NCI-H2107 (cell line): ENCODE results near the gene CAMK2N1.
A peak's percentile ranks its signal among the peaks of the same experiment; 100 is the strongest.
"Not testable (repeated sequence)": the region's sequence is repeated elsewhere in the genome, so short reads cannot be mapped to it uniquely, and the experiment has no call there.

Source experiments
- DNase-seq: peaks from one replicate; lab custom pipeline; 2025; lab: John Stamatoyannopoulos, UW

Gene CAMK2N1

DNA sequence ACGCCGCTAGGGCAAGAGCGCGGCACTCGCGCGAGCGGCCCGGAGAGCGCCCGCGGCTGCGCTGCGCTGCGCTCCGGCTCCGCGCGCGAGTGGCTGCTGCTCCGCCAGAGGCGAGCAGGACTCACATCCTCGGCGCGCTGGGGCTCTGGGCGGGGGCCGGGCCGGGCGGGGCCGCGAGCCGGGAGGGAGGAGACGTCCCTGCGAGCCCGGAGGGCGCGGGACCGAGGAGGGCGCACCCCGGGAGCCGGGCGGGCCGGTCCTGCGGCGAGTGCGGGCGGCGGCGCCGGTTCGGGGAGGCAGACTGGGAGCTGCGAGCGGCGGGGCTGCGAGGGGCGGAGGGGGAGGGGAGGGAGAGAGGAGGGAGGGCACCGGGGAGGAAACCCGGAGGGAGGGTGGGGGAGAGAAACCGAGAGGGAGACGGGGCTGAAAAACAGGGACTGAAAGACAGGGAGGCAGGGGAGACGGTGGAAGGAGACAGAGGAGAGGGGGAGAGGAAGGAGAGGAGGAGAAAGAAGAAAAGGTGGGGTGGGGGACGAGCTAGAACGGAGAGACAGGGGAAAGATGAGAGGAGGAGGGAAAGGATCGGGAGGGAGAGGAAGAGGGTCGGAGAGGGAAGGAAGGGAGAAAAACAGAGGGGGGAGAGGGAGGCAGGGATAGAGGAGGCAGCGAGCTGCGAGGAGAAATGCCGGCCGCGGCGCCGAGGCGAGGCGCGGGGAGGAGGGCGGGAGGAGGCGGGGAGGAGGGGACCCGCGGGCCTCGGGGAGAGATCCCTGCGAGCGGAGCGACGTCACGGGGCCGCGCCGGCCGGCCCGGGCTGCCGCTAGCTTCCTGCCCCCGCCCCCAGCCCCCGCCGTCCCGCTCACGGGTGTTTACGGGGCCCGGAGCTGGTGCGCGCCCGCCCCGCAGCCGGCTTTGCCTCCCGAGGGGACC lies at the start of gene CAMK2N1:
CAMK2N1 (minus strand) TSS at position 684 of the 930 bp plus-strand sequence. CDS start 831 bp downstream, outside the sequence.
- no peak for DNase-seq

GRCh38 chr1:20534659-20535417 lies 48.8 kb upstream of the CAMK2N1 start:
- DNase-seq: no peak

DNA sequence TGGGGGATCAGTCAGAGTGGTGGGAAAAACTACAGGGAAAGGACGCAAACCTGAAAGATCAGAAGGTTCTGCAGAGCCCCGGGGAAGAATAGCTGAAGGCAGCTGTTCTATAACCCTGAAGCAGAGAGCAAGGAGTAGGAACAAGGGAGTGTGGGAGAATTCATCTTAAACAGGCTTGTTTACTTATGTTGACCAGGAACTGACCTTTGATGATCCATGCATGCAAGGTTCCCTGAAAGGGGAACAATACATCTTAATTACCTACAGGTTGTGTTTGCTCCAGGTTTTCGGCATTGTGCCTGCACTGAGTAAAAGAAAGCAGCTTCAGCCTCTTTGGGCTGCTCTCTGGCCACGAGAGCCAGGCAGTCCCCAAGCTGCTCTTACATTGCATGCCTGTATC lies 47.6 kb upstream of the CAMK2N1 start:
- no peak for DNase-seq

- DNase-seq: no peak
These were observed 44.9 kb upstream of the CAMK2N1 start for GRCh38 chr1:20530901-20531300.

DNA sequence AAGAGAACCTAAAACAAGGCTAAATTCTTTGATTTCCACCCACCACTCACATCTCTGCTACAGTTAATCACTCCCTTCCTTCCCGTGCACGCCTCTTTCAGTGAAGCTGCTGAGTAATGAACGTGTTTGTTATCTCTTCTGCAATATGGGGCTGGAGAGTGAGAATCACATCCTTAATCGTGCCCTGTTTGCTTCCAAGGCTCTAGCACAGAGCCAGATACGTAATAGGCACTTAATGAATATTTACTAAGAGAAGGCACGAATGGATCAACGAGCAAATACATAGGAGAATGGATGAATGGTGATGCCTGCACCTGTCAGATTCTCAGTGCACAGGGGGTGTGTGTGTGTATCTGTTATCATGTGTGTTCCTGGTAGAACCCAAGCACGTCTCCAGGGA lies 44.3 kb upstream of the CAMK2N1 start:
- DNase-seq: no peak

- DNase-seq: no peak
These were observed 42.2 kb upstream of the CAMK2N1 start for GRCh38 chr1:20528221-20528620.

GRCh38 chr1:20526267-20526666 lies 40.3 kb upstream of the CAMK2N1 start:
- DNase-seq: no peak

DNA sequence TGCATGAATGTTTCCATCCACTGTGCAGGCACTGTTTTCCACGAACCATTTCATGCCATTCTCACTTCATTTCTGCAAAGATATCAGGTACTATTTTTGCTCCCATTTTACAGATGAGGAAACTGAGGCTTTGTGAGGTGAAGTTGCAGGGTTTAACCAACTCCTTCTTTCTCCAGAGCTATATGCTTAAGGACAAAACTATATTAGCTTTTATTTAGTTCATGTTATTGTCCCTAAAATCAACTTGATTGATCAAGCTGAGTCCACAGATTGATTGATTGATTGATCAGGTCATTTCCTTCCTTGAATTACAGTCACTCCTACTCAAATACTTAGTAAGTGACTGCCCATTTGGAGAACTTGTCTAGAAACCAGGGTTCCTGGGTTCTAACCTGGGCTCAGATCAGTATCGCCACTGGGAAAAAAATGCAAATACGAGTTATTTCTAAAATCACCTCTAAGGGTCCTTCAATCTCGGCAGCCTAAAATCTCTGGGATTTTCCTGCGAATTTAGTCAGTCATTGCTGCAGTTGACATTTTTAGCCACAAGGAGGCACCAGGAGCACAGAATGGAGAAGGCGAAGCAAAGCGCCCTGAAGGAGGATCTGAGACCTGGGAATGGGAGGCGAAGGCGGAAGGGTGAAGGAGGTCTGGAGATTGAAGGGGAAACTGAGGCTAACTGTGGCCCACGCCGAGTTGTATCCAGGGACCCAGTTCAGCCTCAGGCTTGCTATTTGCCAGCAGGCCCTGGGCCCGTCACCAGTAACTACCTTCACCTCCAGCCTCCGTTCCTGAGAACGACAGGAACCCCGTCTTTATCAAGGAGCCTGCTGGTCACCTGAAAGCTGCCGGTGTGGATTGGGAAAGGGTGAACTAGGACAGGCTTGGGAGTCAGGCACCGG lies 36.2 kb upstream of the CAMK2N1 start:
- peak; percentile 46 for DNase-seq

DNA sequence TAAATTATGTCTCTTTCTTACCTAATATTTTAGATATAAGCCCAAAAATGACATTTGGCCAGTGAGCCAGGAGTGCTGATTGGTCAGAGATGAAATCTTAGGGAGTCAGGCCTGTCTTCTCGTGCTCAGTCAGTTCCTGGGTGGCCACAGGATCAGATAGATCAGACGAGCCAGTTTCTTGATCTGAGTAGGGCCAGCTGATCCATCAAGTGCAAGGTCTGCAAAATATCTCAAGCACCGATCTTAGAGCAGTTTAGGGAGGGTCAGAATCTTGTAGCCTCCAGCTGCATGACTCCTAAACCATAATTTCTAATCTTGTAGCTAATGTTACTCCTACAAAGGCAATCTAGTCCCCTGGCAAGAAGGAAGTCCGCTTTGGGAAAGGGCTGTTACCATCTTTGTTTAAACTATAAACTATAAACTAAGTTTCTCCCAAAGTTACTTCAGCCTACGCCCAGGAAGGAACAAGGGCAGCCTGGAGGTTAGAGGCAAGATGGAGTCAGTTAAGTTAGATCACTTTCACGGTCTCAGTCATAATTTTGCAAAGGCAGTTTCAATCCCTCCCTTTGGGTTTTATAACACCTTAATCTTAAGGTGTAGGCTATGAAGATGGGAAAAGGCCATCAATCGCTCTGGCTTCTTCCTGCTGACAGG lies 33.7 kb upstream of the CAMK2N1 start:
- DNase-seq: not testable (repeated sequence)

- DNase-seq: no peak
These were observed 25.8 kb upstream of the CAMK2N1 start for GRCh38 chr1:20511518-20512428.

GRCh38 chr1:20508411-20508771 lies 22.4 kb upstream of the CAMK2N1 start:
- DNase-seq: no peak

GRCh38 chr1:20507564-20508410 lies 21.8 kb upstream of the CAMK2N1 start, which contains the start of gene MUL1:
TSS of gene MUL1 (minus strand) at chr1:20508151. CDS start at chr1:20508024, 127 bp downstream.
- DNase-seq: peak; percentile 60

GRCh38 chr1:20507248-20507563 lies 21.2 kb upstream of the CAMK2N1 start:
- no peak for DNase-seq

GRCh38 chr1:20505488-20505887 lies 19.5 kb upstream of the CAMK2N1 start:
- DNase-seq: no peak

- no peak for DNase-seq
These were observed 14.7 kb upstream of the CAMK2N1 start for GRCh38 chr1:20500716-20501115.

- no peak for DNase-seq
These were observed 13.7 kb upstream of the CAMK2N1 start for GRCh38 chr1:20499718-20500117.

GRCh38 chr1:20499105-20499504 lies 13.1 kb upstream of the CAMK2N1 start:
- DNase-seq: no peak

- no peak for DNase-seq
These were observed 12.1 kb upstream of the CAMK2N1 start for GRCh38 chr1:20498116-20498515.

- DNase-seq: no peak
These were observed 11.5 kb upstream of the CAMK2N1 start for GRCh38 chr1:20497506-20497905.
